Measurements from ENCODE around the gene DGAT2. TPM values are rescaled to one million over a fixed set of nuclear protein-coding genes. Genes with fewer than 3 reads are reported as not detected.
"Not testable (repeated sequence)": the region's sequence is repeated elsewhere in the genome, so short reads cannot be mapped to it uniquely, and the experiment has no call there.

The DGAT2 gene
- total RNA-seq, 2 experiments from 2014 or later = 1.6 to 1.9 TPM

DNA sequence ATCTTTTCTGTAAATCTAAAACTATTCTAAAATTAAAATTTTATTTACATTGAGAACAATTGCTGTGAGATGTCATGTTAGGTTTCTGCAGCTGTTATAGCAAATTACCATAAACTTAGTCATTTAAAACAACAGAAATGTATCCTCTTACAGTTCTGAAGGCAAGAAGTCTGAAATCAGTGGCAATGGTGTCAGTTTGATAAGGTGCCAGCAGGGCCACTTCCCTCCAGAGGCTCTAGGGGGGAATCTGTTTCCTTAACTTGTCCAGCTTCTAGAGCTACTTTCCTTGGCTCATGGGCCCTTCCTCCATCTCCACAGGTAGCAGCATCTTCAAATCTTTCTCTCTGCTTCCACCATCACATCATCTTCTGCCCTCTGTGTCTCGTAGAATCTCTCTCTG lies 27.9 kb upstream of the DGAT2 start:
- Mint-ChIP-seq H3K36me3 (no peaks in the 10 kb centered on the region), H3K4me3 (no peak overlapping the region), H3K27me3 (peaks cover 14% of the 10 kb centered on the region), H3K27ac (no peak overlapping the region), H3K4me1 (no peaks in the 10 kb centered on the region), H3K9me3 (no peaks in the 10 kb centered on the region)
- no peak for DNase-seq

DNA sequence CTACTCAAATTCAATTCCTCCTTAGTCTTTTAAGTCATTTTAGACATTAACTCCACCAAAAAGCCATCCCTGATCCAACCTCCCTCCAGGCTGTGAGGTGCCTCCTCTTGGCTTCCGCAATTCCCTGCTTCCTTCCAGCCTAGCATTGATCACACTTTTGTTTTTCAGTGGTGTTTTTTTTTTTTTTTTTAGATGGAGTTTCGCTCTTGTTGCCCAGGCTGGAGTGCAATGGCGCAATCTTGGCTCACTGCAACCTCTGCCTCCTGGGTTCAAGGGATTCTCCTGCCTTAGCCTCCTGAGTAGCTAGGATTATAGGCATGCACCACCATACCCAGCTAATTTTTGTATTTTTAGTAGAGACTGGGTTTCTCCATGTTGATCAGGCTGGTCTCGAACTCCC lies 25.4 kb upstream of the DGAT2 start:
- not testable (repeated sequence) for H3K4me1 Mint-ChIP-seq, H3K4me3 Mint-ChIP-seq, DNase-seq, H3K36me3 Mint-ChIP-seq, H3K9me3 Mint-ChIP-seq, H3K27ac Mint-ChIP-seq
- peaks cover 10% of the 10 kb centered on the region for H3K27me3 Mint-ChIP-seq

DNA sequence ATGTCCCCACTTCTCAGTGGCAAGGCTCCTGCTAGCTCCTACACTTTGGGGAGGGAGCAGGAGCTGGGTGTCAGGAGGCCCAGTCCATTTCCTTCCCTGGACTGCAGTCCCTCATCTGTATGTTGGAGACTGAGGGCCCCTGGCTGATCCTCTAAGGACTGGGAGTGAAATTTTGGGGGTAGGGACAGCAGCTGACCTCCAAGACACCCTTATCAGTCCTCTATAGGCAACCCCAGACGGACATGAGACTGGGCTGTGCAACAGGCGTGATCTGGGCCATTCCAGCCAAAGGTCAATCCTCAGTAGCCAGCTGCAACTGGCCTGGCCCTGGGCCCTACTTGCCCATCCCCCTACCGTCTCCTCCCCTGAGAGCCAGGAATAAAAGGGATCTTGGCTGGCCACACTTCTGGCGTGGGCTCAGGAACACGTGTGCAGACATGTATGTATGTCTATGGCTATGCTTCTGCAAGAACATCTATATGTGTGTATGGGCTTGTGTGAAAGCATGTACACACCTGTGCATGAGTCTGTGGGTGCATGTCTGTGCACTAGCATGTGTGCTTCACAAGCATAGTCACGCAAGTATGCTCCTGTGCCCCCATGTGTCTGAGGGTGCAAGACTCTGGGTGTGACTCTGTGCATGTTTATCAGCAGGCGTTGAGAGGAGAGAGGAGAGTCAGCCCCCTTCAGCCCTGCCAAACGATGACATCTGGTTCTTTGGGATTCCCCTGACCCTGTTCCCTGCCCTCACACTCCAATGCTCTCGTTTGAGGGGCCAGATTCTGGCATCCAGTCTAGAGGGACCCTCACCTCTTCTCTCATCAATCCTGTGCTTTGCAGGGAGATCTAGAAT lies 24.6 kb upstream of the DGAT2 start:
- H3K27me3 Mint-ChIP-seq = peaks cover 10% of the 10 kb centered on the region
- H3K4me3 Mint-ChIP-seq = no peak overlapping the region

DNA sequence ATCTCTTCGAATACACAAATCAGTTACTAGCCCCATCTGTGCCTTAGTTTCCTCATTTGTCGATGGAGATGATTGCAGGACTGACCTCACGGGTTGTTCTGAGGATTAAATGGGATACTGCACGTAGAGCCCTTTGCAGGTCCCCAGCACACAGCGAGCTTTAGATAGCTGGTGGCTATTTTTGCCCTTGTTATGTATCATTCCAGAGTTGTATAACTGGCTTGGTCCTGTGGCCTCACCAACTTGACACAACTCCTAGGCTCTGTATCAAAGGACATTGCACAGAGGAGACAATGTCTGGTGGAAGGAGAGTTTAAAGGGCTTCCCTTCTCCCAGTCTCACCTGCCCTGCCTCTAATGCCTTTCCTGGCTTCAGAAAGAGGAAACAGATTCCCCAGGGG lies 22.8 kb upstream of the DGAT2 start:
- no peaks in the 10 kb centered on the region for H3K36me3 Mint-ChIP-seq
- H3K27me3 Mint-ChIP-seq = peaks cover 10% of the 10 kb centered on the region
- no peak overlapping the region for H3K4me3 Mint-ChIP-seq
- no peaks in the 10 kb centered on the region for H3K4me1 Mint-ChIP-seq
- no peak overlapping the region for H3K27ac Mint-ChIP-seq
- no peaks in the 10 kb centered on the region for H3K9me3 Mint-ChIP-seq
- DNase-seq = no peak

More for the DNA sequence above, 24.6 kb upstream of the DGAT2 start:
- Mint-ChIP-seq H3K9me3 (no peaks in the 10 kb centered on the region), H3K4me1 (no peaks in the 10 kb centered on the region), H3K36me3 (no peaks in the 10 kb centered on the region), H3K27ac (no peak overlapping the region)
- DNase-seq = no peak

DNA sequence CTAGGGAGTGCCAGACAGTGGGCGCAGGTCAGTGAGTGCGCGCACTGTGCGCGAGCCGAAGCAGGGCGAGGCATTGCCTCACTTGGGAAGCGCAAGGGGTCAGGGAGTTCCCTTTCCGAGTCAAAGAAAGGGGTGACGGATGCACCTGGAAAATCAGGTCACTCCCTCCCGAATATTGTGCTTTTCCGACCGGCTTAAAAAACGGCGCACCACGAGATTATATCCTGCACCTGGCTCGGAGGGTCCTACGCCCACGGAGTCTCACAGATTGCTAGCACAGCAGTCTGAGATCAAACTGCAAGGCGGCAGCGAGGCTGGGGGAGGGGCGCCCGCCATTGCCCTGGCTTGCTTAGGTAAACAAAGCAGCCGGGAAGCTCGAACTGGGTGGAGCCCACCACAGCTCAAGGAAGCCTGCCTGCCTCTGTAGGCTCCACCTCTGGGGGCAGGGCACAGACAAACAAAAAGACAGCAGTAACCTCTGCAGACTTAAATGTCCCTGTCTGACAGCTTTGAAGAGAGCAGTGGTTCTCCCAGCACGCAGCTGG lies 19.8 kb upstream of the DGAT2 start:
- H3K4me3 Mint-ChIP-seq, H3K4me1 Mint-ChIP-seq, DNase-seq, H3K27ac Mint-ChIP-seq, H3K36me3 Mint-ChIP-seq, H3K9me3 Mint-ChIP-seq: not testable (repeated sequence)
- peaks cover 10% of the 10 kb centered on the region for H3K27me3 Mint-ChIP-seq

DNA sequence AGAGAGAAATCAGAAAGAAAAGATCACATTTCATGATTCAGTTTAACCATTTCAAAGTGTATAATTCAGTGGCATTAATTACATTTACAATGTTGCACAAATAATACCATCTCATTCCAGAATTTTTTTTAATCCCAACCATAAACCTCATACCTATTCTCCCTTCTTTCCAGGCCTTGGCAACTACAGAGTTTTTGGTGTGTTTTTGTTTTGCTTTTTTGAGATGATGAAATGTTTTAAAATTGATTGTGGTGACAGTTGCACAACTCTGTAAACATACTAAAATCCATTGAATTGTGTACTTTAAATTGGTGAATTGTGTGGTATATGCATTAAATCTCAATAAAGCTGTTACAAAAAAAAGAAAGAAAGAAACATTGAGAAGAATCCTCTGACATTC lies 13.6 kb upstream of the DGAT2 start:
- H3K9me3 Mint-ChIP-seq, H3K36me3 Mint-ChIP-seq, H3K27ac Mint-ChIP-seq, DNase-seq, H3K4me3 Mint-ChIP-seq, H3K27me3 Mint-ChIP-seq, H3K4me1 Mint-ChIP-seq: not testable (repeated sequence)

DNA sequence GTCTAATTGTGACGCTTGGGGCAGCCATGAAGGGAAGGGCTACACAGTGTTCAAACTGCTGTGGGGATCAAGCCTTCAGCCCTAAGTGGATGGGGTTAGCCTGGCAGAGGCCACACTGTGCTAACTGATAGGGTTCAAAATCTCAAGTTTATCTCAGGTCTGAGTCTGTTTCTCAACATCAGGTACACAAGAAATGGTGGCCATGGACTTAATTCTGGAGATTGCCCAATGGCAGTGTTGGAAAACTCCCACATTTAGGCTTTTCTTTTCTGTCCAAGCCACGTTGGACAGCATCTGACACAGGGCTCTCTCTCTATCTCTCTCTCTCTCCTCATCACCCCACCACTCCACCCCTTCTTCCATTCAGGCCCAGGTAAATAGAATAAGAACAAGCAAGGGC lies 10.9 kb upstream of the DGAT2 start:
- DNase-seq = no peak
- Mint-ChIP-seq H3K4me3 (no peak overlapping the region), H3K27me3 (no peaks in the 10 kb centered on the region), H3K27ac (no peak overlapping the region), H3K36me3 (no peaks in the 10 kb centered on the region), H3K4me1 (no peaks in the 10 kb centered on the region), H3K9me3 (peaks cover 1% of the 10 kb centered on the region)

DNA sequence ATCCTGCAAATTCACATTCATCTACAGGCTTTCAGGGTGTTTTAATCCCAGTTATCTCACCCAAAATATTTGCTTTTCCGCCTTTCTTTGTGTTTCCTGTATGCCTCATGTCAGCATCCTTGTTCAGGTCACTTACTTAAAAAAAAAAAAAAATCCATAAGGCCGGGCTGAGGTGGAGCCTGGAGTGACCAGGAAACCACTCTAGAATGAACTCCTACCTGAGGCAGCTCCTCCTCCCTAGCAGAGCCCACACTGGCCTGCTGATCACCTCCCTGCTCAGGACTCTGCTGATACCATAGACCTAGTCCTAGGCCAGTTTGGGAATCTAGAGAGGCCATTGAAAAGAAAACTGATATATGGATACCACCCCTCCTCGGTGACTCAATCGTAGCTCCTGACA lies 8.7 kb upstream of the DGAT2 start:
- H3K9me3 Mint-ChIP-seq = no peaks in the 10 kb centered on the region
- no peaks in the 10 kb centered on the region for H3K4me1 Mint-ChIP-seq
- H3K36me3 Mint-ChIP-seq = no peaks in the 10 kb centered on the region
- no peak for DNase-seq
- no peak overlapping the region for H3K27ac Mint-ChIP-seq
- H3K4me3 Mint-ChIP-seq = no peak overlapping the region
- H3K27me3 Mint-ChIP-seq = no peaks in the 10 kb centered on the region

DNA sequence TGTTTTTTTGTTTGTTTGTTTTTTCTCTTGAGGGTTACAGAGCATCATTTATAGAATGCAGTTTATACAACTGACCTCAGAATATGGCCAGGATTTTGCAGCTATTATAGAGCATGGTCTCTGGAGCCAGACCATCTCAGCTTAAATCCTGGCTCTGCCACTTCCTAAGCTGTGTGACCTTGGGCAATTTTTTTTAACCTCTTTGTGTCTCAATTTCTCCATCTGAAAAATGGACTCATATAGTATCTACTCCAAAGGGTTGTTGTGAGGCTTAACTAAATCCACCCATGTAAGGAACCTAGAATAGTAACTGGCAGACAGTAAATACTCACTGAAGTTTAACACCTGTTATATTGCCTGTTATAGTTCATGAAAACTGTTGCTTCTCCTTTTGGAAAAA lies 8.3 kb upstream of the DGAT2 start:
- no peak for DNase-seq
- H3K27ac Mint-ChIP-seq = no peak overlapping the region
- no peak overlapping the region for H3K4me3 Mint-ChIP-seq
- no peaks in the 10 kb centered on the region for H3K36me3 Mint-ChIP-seq
- no peaks in the 10 kb centered on the region for H3K4me1 Mint-ChIP-seq
- no peaks in the 10 kb centered on the region for H3K27me3 Mint-ChIP-seq
- no peaks in the 10 kb centered on the region for H3K9me3 Mint-ChIP-seq

DNA sequence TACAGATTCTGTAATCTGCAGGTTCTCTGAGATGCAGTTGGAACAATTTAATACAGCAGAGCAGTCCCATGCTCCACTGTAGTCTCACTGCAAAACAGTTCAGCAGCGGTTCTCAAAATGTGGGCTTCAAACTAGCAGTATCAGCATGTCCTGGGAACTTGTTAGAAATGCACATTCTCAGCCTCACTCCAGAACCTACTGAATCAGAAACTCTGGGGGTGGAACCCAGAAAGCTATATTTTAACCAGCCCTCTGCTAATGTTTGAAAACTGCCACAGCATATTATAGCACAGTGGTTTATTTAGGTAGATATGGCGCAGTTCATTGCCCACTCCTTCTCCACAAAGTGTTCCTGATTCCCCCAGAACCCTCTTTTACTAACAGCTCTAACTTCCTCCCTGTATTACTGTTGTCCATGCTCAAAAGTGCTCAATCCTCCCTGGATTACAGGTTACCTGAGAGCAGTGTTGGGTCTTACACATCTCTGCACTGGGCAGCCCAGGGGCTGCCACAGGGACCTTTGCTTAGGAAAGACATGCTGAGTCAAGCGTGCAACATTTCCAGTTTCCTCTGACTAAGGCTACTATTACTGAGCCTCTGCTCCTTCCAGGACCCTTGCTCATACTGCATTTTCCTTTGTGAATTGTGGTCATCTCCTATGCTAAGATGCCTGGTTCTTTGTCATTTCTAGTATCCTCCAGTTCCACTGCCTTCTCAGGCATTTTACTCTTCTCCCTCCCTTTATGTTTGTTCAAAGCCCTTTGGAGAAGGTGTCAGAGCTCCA lies 7.7 kb upstream of the DGAT2 start:
- Mint-ChIP-seq H3K36me3 (no peaks in the 10 kb centered on the region), H3K4me1 (no peaks in the 10 kb centered on the region), H3K27me3 (no peaks in the 10 kb centered on the region), H3K9me3 (no peaks in the 10 kb centered on the region), H3K4me3 (no peak overlapping the region), H3K27ac (no peak overlapping the region)
- no peak for DNase-seq

DNA sequence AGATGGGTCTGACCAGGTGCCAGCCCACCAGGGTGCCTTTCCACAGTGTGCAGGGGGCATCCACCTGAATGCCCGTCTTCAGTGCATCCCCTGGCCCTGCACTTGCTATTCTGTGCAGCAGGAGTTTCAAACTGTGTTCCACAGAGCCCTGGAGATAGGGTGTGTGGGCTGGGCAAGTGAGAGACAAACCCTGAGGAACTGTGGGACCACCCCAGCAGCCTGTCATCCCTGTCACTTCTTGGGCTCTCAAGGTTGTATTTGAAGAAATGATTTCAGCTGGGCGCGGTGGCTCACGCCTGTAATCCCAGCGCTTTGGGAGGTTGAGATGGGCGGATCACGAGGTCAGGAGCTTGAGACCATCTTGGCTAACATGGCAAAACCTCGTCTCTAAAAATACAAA lies 6.4 kb upstream of the DGAT2 start:
- Mint-ChIP-seq H3K9me3 (no peaks in the 10 kb centered on the region), H3K4me3 (no peak overlapping the region), H3K4me1 (peaks cover 9% of the 10 kb centered on the region), H3K27ac (no peak overlapping the region), H3K36me3 (no peaks in the 10 kb centered on the region), H3K27me3 (peaks cover under 1% of the 10 kb centered on the region)
- no peak for DNase-seq

DNA sequence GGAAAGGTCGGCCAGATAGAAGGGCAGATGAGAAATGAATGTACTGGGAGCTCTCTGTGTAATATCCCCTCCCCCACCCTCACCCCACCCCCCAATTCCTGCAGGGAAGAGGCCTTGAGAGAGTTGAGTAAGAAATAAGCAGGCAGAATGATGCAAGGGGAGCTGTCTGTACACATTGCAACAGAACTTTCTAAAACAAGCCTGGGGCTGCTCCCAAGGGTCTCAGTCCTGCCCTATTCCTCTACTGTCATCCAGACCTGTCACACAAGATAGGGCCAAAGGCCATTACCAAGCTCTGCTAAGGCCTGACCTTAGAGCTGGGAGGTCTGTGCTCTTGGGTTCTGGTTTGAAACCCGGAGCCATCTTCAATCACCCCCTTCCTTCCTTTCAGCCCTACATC lies 5.7 kb upstream of the DGAT2 start:
- H3K4me3 Mint-ChIP-seq = no peak overlapping the region
- DNase-seq = no peak
- H3K27me3 Mint-ChIP-seq = peaks cover 5% of the 10 kb centered on the region
- H3K27ac Mint-ChIP-seq = no peak overlapping the region
- H3K9me3 Mint-ChIP-seq = no peaks in the 10 kb centered on the region
- no peaks in the 10 kb centered on the region for H3K36me3 Mint-ChIP-seq
- H3K4me1 Mint-ChIP-seq = peaks cover 16% of the 10 kb centered on the region

DNA sequence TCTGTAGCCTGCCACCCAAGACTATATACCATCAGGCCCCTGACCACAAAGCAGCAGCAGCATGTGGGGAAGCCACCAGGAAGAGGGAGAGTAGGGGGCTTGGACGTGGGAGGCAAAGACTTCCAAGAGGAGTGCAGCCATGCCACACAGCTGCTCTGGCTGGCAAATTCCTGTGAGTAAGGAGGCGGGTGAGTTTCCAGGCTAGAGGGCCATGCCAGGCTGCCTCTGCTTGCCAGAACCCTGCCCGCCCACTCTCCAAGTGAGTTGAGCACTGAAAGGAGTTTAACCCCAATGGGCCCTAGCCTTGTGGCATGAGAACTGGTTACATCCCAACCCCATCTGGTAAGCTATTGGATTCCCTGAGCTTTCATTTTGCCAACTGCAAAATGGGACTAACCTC lies 4.7 kb upstream of the DGAT2 start:
- peaks cover 18% of the 10 kb centered on the region for H3K4me1 Mint-ChIP-seq
- H3K27me3 Mint-ChIP-seq = peaks cover 5% of the 10 kb centered on the region
- no peak for DNase-seq
- no peaks in the 10 kb centered on the region for H3K36me3 Mint-ChIP-seq
- H3K27ac Mint-ChIP-seq = no peak overlapping the region
- H3K9me3 Mint-ChIP-seq = no peaks in the 10 kb centered on the region
- no peak overlapping the region for H3K4me3 Mint-ChIP-seq

DNA sequence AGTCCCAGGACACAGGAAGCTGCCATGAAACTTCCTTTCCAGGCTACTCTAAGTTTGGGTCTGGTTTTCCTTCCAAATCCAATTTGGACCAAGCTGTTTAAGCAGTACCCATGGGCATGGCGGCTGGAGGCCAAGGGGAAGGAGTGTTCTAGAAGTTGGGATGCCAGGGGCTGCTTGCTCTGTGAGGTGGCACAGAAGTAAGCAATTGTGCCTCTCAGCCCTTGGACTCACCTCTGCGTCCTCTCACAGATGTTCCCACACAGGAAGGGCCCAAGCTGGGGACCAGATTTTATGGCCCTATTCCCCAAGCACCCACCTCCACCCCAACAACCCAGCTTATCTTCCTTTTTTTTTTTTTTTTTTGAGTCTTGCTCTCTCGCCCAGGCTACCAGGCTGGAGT lies 3.5 kb upstream of the DGAT2 start:
- peaks cover 22% of the 10 kb centered on the region for H3K4me1 Mint-ChIP-seq
- H3K4me3 Mint-ChIP-seq = no peak overlapping the region
- peaks cover 16% of the 10 kb centered on the region for H3K27me3 Mint-ChIP-seq
- H3K9me3 Mint-ChIP-seq = no peaks in the 10 kb centered on the region
- no peak overlapping the region for H3K27ac Mint-ChIP-seq
- no peaks in the 10 kb centered on the region for H3K36me3 Mint-ChIP-seq
- no peak for DNase-seq

DNA sequence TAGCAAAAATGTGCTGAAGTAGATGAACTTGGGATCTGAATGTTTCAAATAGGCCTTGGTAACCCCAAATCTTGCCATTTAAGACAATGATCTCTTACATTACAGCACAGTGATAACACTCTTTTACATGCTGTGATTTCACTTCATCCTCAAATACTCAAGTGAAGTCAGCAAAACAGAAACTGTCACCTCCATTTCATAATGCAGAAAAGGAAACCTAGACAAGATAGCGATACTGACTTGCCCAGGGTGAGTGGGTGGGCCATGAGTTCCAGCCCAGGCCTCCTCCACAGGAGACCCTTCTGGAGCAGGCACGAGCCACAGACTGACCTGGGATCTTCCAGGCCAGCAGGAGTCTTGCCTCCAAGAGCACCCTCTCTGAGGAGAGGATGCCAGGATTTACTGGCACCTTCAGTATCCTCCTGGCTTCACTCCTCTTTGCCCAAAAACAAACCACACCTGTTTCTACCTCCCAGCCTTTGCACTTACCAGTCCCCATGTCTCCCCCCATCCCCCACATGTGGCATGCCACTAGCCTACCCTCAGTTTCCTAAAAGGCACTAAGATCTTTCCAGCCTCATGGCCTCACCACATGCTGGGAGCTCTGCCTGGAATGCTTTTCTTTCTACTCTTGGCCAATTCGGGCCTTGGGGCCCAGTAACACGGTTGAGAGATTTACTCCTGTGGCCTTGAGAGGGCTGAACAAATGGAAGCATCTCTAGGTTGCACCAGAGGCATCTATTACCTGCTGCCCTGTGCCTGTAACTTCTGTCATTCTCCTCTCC lies 1.9 kb upstream of the DGAT2 start:
- Mint-ChIP-seq H3K4me3 (no peak overlapping the region), H3K27ac (peak overlapping the region; percentile 4), H3K4me1 (peaks cover 22% of the 10 kb centered on the region), H3K36me3 (no peaks in the 10 kb centered on the region), H3K27me3 (peaks cover 19% of the 10 kb centered on the region), H3K9me3 (no peaks in the 10 kb centered on the region)
- DNase-seq = peak; percentile 20

All from activated naive CD8-positive, alpha-beta T cell treated with anti-CD3 and anti-CD28 coated beads for 36 hours (primary cell).